ENCODE data around the gene IL1RL2.

IL1RL2 gene

GRCh38 chr2:102159295-102159694 lies 27.5 kb upstream of the IL1RL2 start:
- no peak for DNase-seq

GRCh38 chr2:102166189-102166845 lies 20.5 kb upstream of the IL1RL2 start:
- no peak for DNase-seq

GRCh38 chr2:102168026-102168771 lies 18.6 kb upstream of the IL1RL2 start:
- DNase-seq = no peak

GRCh38 chr2:102171946-102172345 lies 14.9 kb upstream of the IL1RL2 start:
- no peak for DNase-seq

- no peak for DNase-seq
Measured at GRCh38 chr2:102172745-102173144, 14.1 kb upstream of the IL1RL2 start.

GRCh38 chr2:102176172-102176571 lies 10.7 kb upstream of the IL1RL2 start:
- no peak for DNase-seq

GRCh38 chr2:102177814-102178478 lies 8.9 kb upstream of the IL1RL2 start:
- DNase-seq = no peak

- DNase-seq = no peak
Measured at GRCh38 chr2:102179061-102179460, 7.8 kb upstream of the IL1RL2 start.

- no peak for DNase-seq
Measured at GRCh38 chr2:102179788-102180686, 6.8 kb upstream of the IL1RL2 start.

GRCh38 chr2:102180687-102180999 lies 6.2 kb upstream of the IL1RL2 start:
- DNase-seq = no peak

GRCh38 chr2:102181376-102181775 lies 5.4 kb upstream of the IL1RL2 start:
- no peak for DNase-seq

- DNase-seq = no peak
Measured at GRCh38 chr2:102181919-102182635, 4.7 kb upstream of the IL1RL2 start.

- DNase-seq = no peak
Measured at GRCh38 chr2:102184018-102184417, 2.8 kb upstream of the IL1RL2 start.

- DNase-seq = no peak
Measured at GRCh38 chr2:102184568-102184967, 2.3 kb upstream of the IL1RL2 start.

- DNase-seq = no peak
Measured at GRCh38 chr2:102185347-102185746, 1.5 kb upstream of the IL1RL2 start.

GRCh38 chr2:102187496-102188150 lies 800 bp downstream of the IL1RL2 start:
- peak; percentile 22 for DNase-seq

- no peak for DNase-seq
Measured at GRCh38 chr2:102190430-102191107, 3.7 kb downstream of the IL1RL2 start.

GRCh38 chr2:102191501-102191900 lies 4.7 kb downstream of the IL1RL2 start:
- no peak for DNase-seq

- no peak for DNase-seq
Measured at GRCh38 chr2:102193074-102193473, 6.3 kb downstream of the IL1RL2 start.

- DNase-seq = no peak
Measured at GRCh38 chr2:102194609-102195268, 7.9 kb downstream of the IL1RL2 start.

Measured in CD4-positive, alpha-beta T cell treated with Interferon gamma for 1 hour (primary cell).